B cell (primary cell): ENCODE results near the gene PDXP. TPM values are rescaled to one million over a fixed set of nuclear protein-coding genes. Genes with fewer than 3 reads are reported as not detected.

Experiments used
- ATAC-seq: fragments of 200-7000 bp; cut with Tn5 transposase; one replicate; pipeline ENCODE4 v1.10.0; 2021; ENCODE audit warnings: low read depth, mild to moderate bottlenecking, moderate number of reproducible peaks, moderate library complexity
- CTCF ChIA-PET: fragments of 350-600 bp; sonication (Branson Sonifier 250); formaldehyde crosslinking; loops from one replicate; lab custom pipeline; 2021; ENCODE audit warnings: antibody characterized with exemption, inconsistent platforms; lab: Charles Lee
- POLR2A ChIA-PET: fragments of 350-600 bp; sonication (Branson Sonifier 250); formaldehyde crosslinking; loops from one replicate; lab custom pipeline; 2021; ENCODE audit warnings: antibody characterized with exemption; lab: Charles Lee
- DNase-seq: peaks from one replicate; pipeline ENCODE4 v3.0.0; 2013
- H2AFZ ChIP-seq: 2 replicates; pipeline ENCODE4 v1.6.1; 2012; ENCODE audit warnings: mild to moderate bottlenecking, low read depth, low read length; ENCODE audit not compliant: insufficient read depth, poor library complexity, severe bottlenecking
- H3K27ac ChIP-seq, 2 donors: 1 replicate in 1 of 2; 2 replicates in 1 of 2; pipeline ENCODE4 v1.5.1; 2012 to 2013; ENCODE audit warnings: low read length in 2 of 2, mild to moderate bottlenecking in 2 of 2, moderate library complexity in 1 of 2
- H3K27me3 ChIP-seq, 4 experiments: fragments of 200-600 bp in 1 of 4; sonication (generic) in 1 of 4; replicated peaks in 1 of 4; 1 replicate in 2 of 4; 2 replicates in 2 of 4; pipeline versions ENCODE4 v1.6.1 to v1.7.0; 2013 to 2016; ENCODE audit warnings: low read length in 3 of 4, mild to moderate bottlenecking in 2 of 4, mixed read lengths in 1 of 4, moderate library complexity in 1 of 4; ENCODE audit not compliant: insufficient read depth in 4 of 4, control insufficient read depth in 3 of 4; ENCODE audit errors: control extremely low read depth in 1 of 4
- H3K36me3 ChIP-seq, 2 experiments: replicated peaks in 1 of 2; 1 replicate in 1 of 2; 2 replicates in 1 of 2; pipeline versions ENCODE4 v1.6.1 to v1.7.1; 2013; ENCODE audit warnings: low read length in 1 of 2; ENCODE audit not compliant: insufficient read depth in 2 of 2, control insufficient read depth in 1 of 2; ENCODE audit errors: control extremely low read depth in 1 of 2, extremely low read depth in 1 of 2
- H3K4me1 ChIP-seq, 2 donors: fragments of 200-600 bp in 1 of 2; sonication (generic) in 1 of 2; 1 replicate in 1 of 2; 2 replicates in 1 of 2; pipeline versions ENCODE4 v1.5.1 to v1.6.1; 2013 to 2017; ENCODE audit warnings: low read length in 2 of 2; ENCODE audit not compliant: control insufficient read depth in 2 of 2, insufficient read depth in 2 of 2
- H3K4me2 ChIP-seq: replicated peaks from 2 replicates; pipeline ENCODE3; 2012; ENCODE audit warnings: mild to moderate bottlenecking, low read depth, low read length; ENCODE audit not compliant: poor library complexity, severe bottlenecking
- H3K4me3 ChIP-seq, 5 experiments: fragments of 200-600 bp in 1 of 5; sonication (generic) in 1 of 5; 1 replicate in 3 of 5; 2 replicates in 2 of 5; pipeline versions ENCODE4 v1.5.1 to v1.7.0; 2011 to 2016; ENCODE audit warnings: low read length in 4 of 5, mild to moderate bottlenecking in 4 of 5, low read depth in 2 of 5, control low read depth in 1 of 5, moderate library complexity in 1 of 5; ENCODE audit not compliant: insufficient read depth in 1 of 5; ENCODE audit errors: control extremely low read depth in 1 of 5, extremely low read depth in 1 of 5
- H3K79me2 ChIP-seq: fragments of 200-600 bp; sonication (generic); one replicate; pipeline ENCODE4 v1.6.0; 2016; ENCODE audit warnings: low read length; ENCODE audit not compliant: control insufficient read depth, insufficient read depth
- H3K9ac ChIP-seq: fragments of 200-600 bp; sonication (generic); 2 replicates; pipeline ENCODE4 v1.6.1; 2017; ENCODE audit warnings: mild to moderate bottlenecking, low read length, moderate library complexity
- H3K9me3 ChIP-seq, 3 donors: one replicate each; pipeline versions ENCODE4 v1.6.1 to v1.7.1; 2013; ENCODE audit warnings: low read length in 2 of 3; ENCODE audit not compliant: control insufficient read depth in 2 of 3, insufficient read depth in 1 of 3; ENCODE audit errors: control extremely low read depth in 1 of 3
- H4K20me1 ChIP-seq: 2 replicates; pipeline ENCODE4 v1.6.0; 2012; ENCODE audit warnings: mild to moderate bottlenecking, low read length; ENCODE audit not compliant: insufficient read depth, control insufficient read depth, poor library complexity, severe bottlenecking
- H3K27ac Mint-ChIP-seq: one replicate; pipeline ENCODE4 v1.8.0; 2021; ENCODE audit warnings: mixed read lengths
- H3K27me3 Mint-ChIP-seq: one replicate; pipeline ENCODE4 v1.8.0; 2021; ENCODE audit warnings: mixed read lengths
- H3K4me1 Mint-ChIP-seq: one replicate; pipeline ENCODE4 v1.8.0; 2021; ENCODE audit warnings: mixed read lengths
- H3K4me3 Mint-ChIP-seq: one replicate; pipeline ENCODE4 v1.8.0; 2021; ENCODE audit warnings: mixed read lengths
- H3K9me3 Mint-ChIP-seq: one replicate; pipeline ENCODE4 v1.8.0; 2022; ENCODE audit warnings: mixed read lengths; ENCODE audit not compliant: insufficient read depth
- CTCF ChIP-seq: fragments of 200-600 bp; IDR thresholded peaks from one replicate; pipeline ENCODE4 v1.8.0; 2022; ENCODE audit warnings: antibody characterized with exemption, mild to moderate bottlenecking
- EZH2 ChIP-seq: IDR thresholded peaks from 2 replicates; pipeline ENCODE4 v1.6.1; 2012; ENCODE audit warnings: borderline replicate concordance, low read depth, mild to moderate bottlenecking, moderate library complexity, low read length; ENCODE audit not compliant: insufficient read depth, poor library complexity, severe bottlenecking
- WGBS: methylation state at CpG from one replicate; pipeline ENCODE4 v1.1.5; 2013; ENCODE audit warnings: missing lambda C conversion rate; ENCODE audit not compliant: insufficient coverage; 5-methylcytosine and 5-hydroxymethylcytosine counted together
- intact Hi-C: fragments of 100-400 bp; cut with micrococcal nuclease; formaldehyde crosslinking; loops from one replicate; pipeline ENCODE4 v1.10.0; 2022
- polyA plus RNA-seq: library from polyadenylated mRNA; depleted of rRNA; stranded (reverse); fragments of >200 nt; gene quantifications from 2 replicates; pipeline ENCODE4 v1.2.3, GENCODE V29; 2012
- total RNA-seq, 2 donors: library from RNA; stranded (reverse); fragments of 120-200 nt in 1 of 2; gene quantifications; 1 replicate in 1 of 2; 2 replicates in 1 of 2; pipeline versions ENCODE4 v1.2.3 to v1.2.4, GENCODE V29; 2013 to 2022

The PDXP gene
- total and polyA plus RNA-seq, 2 donors (not counting 1 experiment from before 2014, with no cell fraction given): 16.6 to 17.5 TPM

- Mint-ChIP-seq H3K9me3 (no peaks in the 10 kb centered on the region), H3K4me3 (peak overlapping the region; percentile 59), H3K4me1 (peaks cover 47% of the 10 kb centered on the region), H3K27ac (peak overlapping the region; percentile 87), H3K27me3 (no peaks in the 10 kb centered on the region)
- H3K27me3 ChIP-seq: no peaks in the 10 kb centered on the region
- no peak for TF ChIP-seq EZH2
- peaks cover 34 to 54% of the 10 kb centered on the region in 2 donors for H3K4me1 ChIP-seq
- peaks cover 22% of the 10 kb centered on the region for H3K79me2 ChIP-seq
- H4K20me1 ChIP-seq: no peaks in the 10 kb centered on the region
- H3K9me3 ChIP-seq: no peaks in the 10 kb centered on the region
- POLR2A ChIA-PET: interaction anchor here (0.5 to 1.2 kb wide), 3 partner anchors 10 to 30 kb away, joined by 4 to 9 read pairs (median 5); partner anchors contain the start of gene PDXP
- H3K4me3 ChIP-seq: no peak overlapping the region
- no peak overlapping the region for H2AFZ ChIP-seq
- CTCF ChIA-PET: interaction anchor here (22.6 to 23.0 kb wide), 2 partner anchors 9 to 35 kb away, joined by 462 to 501 read pairs; partner anchors contain the start of genes LGALS1, NOL12 and SH3BP1
- H3K27ac ChIP-seq: peak overlapping the region; percentile 36 to 51
- DNase-seq: no peak
- no peaks in the 10 kb centered on the region for H3K36me3 ChIP-seq
- ATAC-seq: no peak
- intact Hi-C loops: no loop called here
- WGBS: 28% methylated on average over 10 of the region's 11 CpGs
- H3K4me2 ChIP-seq: peak overlapping the region; percentile 55
- no peak overlapping the region for H3K9ac ChIP-seq
These were observed 14.5 kb downstream of the PDXP start for GRCh38 chr22:37672920-37673455.

GRCh38 chr22:37674248-37674647, 15.7 kb downstream of the PDXP start:
- Histone ChIP-seq H3K4me1 (peaks cover 36 to 58% of the 10 kb centered on the region in 2 donors), H4K20me1 (no peaks in the 10 kb centered on the region), H3K4me3 (no peak overlapping the region), H3K36me3 (no peaks in the 10 kb centered on the region), H3K9me3 (no peaks in the 10 kb centered on the region), H3K4me2 (no peak overlapping the region), H3K27me3 (no peaks in the 10 kb centered on the region), H2AFZ (no peak overlapping the region), H3K9ac (no peak overlapping the region), H3K79me2 (peaks cover 25% of the 10 kb centered on the region), H3K27ac (peak overlapping the region in 1 of 2 donors; percentile 2)
- CTCF ChIA-PET: interaction anchor here (1.3 to 23.0 kb wide), 6 partner anchors 7 to 170 kb away, joined by 4 to 501 read pairs (median 324); partner anchors contain the start of genes ANKRD54, GGA1, LGALS1 and NOL12
- WGBS: 90% methylated on average over 2 of the region's 12 CpGs
- Mint-ChIP-seq H3K4me1 (peaks cover 49% of the 10 kb centered on the region), H3K4me3 (peak overlapping the region; percentile 59), H3K9me3 (no peaks in the 10 kb centered on the region), H3K27ac (peak overlapping the region; percentile 84), H3K27me3 (no peaks in the 10 kb centered on the region)
- TF ChIP-seq EZH2 (no peak), CTCF (no peak)
- intact Hi-C loops: no loop called here
- DNase-seq: no peak
- POLR2A ChIA-PET: interaction anchor here (1.4 to 3.9 kb wide), 7 partner anchors 11 to 65 kb away, joined by 4 to 44 read pairs (median 13); partner anchors contain the start of genes GGA1 and PDXP
- no peak for ATAC-seq
